DMS153 (cell line): ENCODE results near the gene ITGB7.
"Not testable (repeated sequence)": the region's sequence is repeated elsewhere in the genome, so short reads cannot be mapped to it uniquely, and the experiment has no call there.

Source experiments
- DNase-seq: peaks from one replicate; lab custom pipeline; 2025; lab: John Stamatoyannopoulos, UW

Gene ITGB7

DNA sequence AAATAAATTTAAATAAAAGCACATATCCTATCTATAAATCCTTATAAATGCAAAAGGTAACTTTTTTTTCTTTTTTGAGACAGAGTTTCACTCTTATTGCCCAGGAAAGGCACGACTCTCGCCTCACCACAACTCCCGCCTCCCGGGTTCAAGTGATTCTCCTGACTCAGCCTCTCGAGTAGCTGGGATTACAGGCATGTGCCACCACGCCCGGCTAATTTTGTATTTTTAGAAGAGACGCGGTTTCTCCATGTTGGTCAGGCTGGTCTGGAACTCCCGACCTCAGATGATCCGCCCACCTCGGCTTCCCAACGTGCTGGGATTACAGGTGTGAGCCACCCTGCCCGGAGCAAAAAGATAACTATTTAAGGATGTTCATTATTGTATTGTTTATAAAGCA lies 28.2 kb downstream of the ITGB7 start:
- not testable (repeated sequence) for DNase-seq

DNA sequence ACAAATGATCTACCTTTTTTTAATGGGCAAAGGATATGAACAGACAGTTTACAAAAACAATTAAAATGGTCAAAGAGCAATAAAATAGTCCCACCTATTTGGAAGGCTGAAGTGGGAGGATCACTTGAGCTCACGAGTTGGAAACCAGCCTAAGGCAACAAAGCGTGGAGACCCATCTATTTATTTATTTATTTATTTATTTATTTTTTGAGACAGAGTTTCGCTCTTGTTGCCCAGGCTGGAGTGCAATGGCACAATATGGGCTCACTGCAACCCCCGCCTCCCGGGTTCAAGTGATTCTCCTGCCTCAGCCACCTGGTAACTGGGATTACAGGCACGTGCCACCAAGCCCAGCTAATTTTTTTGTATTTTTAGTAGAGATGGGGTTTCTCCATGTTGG lies 29.6 kb downstream of the ITGB7 start:
- DNase-seq = peak; percentile 26

DNA sequence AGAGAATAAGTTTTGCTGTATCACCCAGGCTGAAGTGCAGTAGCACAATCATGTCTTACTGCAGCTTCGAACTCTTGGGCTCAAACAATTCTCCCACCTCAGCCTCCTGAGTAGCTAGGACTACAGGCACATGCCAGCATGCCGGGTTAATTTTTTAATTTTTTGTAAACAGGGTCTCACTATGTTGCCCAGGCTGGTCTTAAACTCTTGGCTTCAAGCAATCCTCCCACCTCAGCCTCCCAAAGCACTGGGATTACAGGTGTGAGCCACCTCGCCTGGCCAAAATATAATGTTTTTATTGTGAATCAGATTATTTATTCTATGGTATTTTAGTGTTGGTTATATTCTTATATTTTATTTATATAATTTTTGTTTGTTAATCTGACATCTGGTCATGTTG lies 30.3 kb downstream of the ITGB7 start:
- DNase-seq = no peak

DNA sequence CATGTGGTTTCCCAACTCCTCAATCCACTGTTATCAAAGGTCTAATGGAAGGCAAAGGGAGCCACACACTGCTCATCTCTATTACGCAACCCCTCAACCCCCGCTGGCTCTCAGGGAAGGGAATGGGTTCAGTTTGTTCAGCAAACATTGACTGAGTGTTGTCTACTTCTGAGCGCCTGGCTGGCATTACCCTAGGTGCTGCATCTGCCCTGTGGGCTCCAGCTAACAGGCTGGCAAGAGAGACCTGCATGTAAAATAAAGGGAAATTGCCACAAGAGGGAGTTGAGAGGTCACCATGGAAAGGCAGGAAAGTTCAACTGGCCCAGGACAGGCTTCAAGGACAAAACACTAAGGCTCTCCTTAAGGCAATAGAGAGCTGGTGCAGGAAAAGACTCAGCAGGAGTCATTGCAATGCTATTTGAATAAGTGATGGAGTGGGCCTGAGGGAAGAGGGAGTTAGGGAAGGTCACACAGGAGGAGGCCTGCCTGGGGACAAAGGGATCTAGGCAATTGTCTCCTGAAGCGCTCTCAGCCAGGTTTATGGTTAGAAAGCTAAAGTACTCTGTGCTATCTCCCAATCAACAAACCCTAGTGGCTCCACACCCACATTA lies 32.1 kb downstream of the ITGB7 start:
- peak; percentile 90 for DNase-seq

DNA sequence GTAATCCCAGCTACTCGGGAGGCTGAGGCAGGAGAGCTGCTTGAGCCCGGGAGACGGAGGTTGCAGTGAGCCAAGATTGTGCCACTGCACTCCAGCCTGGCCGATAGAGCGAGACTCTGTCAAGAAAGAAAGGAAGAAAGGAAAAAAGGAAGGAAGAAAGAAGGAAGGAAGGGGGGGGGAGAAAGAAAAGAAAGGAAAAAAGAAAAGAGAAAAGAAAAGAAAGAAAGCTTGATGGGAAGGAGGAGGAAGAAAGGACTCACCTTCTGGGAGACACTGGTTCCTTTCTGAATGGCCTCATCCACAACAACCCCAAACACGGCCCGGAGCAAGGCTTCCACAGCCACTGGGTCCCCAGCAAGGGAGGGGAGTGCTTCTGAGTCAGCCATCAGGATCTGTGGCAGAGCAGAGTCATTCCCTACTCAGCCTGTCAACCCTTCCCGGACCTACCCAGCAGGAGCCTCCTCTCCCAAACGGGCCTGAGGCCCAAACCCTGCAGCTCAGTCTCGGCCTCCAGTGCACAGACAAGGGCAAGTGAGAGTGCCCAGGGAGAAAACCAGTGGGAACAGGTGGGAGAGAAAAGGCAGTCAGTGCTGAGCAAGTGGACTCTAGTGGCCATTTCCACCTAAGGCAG lies 33.9 kb downstream of the ITGB7 start:
- no peak for DNase-seq

DNA sequence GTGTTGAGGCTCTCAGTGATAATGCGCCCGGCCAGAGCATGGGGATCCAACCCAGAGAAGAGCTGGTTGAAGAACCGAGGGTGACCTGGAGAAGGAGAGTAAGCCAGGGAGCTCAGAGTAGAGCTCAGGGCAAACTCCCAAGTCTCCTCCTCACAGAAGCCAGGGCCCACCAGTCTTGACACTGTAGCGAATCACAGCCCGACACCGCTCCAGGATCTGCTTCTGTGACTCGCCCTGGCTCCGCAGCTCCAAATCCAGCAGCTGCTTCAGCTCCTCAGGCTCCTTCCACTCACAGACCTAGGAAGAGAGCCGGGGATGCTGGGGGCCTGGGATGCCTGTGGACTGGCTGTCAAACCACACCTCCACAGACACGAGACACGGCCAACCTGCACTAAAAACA lies 34.7 kb downstream of the ITGB7 start:
- DNase-seq = no peak

DNA sequence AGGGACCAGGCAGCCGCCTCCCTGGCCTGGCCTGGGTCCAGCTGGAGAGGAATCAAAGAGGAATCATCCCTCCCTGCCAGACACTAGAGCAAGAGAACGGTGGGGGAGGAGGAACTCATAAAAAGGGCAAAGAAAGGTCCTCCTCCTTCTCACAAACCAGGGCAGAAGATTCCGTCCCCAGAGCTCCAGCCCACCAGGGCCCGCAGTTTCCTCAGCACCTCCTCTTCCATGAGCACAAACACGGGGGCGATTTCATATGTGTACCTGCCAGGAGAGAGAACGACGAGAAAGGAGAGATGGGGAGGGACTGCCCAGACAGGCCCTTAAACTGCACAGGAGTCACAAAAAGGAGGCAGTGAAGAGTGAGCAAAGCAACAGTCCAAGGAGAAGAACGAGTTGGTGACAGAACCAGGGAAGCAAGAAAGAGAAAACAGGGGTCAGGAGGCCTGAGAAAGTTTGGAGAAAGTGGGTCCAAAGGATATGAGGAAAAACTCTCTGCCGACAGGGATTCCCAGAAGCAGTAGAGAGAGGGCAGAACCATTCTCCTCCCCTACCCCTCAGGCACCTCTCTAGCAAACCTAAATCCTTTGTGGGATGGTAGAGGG lies 35.2 kb downstream of the ITGB7 start:
- no peak for DNase-seq

DNA sequence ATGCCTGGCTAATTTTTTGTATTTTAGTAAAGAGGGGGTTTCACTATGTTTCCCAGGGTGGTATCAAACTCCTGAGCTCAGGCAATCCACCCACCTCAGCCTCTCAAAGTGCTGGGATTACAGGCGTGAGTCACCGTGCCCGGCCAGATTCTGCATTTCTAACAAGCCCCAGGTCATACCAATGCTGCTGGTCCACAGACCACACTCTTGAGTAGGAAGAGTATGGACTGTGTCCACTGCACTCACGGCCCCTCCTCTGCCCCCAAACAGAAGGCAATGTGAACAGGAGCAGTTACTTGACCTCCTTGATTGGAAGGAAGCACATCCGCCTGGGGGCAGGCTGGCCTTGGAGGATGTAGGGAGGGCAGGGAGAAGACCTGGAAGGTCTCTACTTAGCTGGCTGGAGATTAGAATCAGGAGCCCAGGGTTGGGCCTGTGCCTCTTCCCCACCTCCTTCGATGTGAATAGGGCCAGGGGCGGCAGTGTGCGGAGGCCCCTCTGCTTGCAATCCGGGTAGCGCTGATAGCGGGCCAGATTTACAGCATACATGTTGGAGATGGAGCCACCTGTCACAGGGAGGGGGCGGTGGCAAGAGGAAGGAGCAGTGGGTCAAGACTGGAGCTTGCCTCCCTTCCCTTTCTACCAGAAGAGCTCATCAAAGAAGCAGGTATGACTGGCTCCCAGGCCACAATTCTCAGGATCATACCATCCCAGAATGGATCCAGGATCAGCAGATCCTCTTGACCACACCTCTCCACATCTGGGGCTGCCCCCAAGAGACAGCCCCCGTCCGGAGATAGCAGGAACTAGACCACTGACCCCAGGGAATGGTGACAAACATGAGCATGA lies 36.0 kb downstream of the ITGB7 start:
- DNase-seq = no peak

DNA sequence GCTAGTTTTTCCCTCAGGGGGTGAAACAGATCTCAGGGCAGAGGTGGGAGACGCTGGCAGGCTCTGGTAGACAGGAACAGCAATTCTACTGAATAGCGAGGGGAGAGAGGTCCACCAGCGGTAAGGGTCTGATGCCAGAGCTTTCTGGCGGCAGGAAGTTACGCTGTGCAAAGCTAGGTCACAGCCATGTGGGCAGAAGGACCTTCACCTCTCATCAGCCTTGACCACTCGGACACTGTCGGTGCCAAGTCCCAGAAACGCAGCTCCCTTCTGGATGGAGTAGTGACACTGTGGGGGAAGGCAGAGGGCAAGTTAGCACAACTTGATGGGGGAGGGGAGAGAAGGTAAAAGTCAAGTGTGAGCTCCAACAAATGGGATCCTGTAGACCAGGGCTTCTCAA lies 36.8 kb downstream of the ITGB7 start:
- DNase-seq = no peak

DNA sequence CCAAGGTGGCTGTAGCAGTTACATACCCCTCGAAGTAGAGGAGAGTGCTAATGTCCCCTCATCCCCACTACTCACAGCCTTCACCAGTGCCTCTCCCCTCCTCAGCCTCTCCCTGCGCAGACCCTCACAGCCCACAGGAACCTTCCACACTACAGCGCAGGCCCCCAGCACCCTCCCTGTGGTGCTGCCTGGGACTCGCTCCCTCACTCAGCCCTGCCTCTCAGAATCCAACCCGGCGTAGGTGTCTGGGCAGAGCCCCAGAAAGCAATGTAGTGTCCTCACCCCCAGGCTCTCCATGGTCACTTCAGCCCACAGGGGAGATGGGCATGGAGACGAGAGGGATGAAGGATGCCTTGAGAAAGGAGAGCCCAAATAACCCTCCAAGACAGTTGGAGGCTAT lies 37.4 kb downstream of the ITGB7 start:
- no peak for DNase-seq

DNA sequence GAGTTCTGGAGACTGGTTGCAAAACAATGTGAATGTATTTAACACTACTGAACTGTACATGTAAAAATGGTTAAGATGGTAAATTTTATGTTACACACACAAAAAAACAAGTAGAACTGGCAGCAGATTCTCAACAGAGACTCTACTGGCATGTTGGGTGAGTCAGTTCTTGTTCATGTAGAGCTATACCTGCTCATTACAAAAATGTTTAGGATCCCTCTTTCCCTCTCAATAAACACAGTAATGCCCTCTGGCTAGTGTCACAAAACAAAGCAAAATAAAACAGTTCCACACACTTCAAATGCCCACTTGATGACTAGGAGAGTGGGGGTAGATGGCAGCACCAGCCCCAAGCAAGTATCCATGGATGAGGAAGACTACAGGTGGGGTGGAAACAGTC lies 40.2 kb downstream of the ITGB7 start:
- no peak for DNase-seq

DNA sequence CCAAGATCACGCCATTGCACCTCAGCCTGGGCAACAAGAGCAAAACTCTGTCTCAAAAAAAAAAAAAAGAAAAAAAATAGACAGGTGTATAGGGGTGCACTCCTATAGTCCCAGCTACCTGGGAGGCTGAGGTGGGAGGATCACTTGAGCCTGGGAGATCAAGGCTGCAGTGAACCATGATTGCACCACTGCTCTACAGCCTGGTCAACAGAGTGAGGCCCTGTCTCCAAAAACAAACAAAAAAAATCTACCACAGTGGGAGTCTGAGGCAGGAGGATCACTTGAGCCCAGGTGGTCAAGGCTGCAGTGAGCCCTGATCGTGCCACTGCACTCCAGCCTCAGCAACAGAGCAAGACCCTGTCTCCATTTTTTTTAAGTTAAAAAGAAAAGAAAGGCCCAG lies 44.0 kb downstream of the ITGB7 start:
- DNase-seq = not testable (repeated sequence)

DNA sequence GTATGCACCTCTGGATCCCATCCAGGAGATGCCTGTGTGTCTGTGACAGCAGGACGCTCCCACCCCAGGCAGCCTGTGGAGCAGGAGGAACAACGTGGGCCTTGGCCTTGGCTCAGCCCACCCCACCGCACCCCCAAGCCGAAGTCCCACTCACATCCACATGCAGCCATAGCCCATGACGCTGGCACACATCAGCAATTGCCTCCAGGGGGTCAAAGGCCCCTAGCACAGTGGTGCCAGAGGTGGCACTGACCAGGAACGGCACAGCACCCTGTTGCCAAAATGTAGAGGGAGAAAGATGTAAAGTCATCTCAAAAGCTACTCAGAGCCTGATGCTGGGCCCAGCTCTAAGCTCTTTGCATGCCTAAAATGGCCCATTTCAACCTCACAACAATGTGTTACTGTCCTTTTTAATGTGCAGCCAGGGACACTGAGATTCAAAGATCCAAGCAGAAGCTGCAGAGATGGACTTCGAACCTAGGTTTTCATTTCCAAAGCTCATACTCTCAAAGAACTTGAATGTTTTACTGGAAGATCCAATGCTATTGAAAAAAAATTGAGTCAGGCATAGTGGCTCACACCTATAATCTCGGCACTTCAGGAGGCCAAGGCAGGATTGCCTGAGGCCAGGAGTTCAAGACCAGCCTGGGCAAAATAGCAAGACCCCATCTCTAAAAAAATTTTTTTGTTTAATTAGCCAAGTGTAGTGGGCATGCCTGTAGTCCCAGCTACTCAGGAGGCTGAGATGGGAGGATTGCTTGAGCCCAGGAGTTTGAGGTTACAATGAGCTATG lies 45.7 kb downstream of the ITGB7 start:
- DNase-seq = no peak

DNA sequence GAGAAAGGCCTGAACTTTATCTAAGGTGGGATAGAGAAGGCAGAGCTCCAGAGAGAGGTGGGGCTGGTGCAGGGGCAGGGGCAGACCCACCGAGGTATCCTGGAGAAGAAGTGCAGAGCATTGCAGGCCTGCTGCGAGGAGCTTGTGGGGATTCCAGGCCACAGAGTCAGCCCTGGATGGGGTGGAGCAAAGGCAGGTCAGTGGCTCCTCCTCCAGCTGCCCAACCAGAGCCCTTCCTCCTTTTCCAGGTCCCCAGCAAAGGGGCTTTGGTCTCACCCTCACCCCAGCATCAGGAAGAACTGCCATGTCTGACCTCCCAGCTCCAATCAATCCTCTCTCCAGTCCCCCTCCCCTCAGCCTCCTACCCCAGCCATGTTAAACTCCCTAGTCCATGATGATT lies 46.4 kb downstream of the ITGB7 start:
- DNase-seq = no peak

DNA sequence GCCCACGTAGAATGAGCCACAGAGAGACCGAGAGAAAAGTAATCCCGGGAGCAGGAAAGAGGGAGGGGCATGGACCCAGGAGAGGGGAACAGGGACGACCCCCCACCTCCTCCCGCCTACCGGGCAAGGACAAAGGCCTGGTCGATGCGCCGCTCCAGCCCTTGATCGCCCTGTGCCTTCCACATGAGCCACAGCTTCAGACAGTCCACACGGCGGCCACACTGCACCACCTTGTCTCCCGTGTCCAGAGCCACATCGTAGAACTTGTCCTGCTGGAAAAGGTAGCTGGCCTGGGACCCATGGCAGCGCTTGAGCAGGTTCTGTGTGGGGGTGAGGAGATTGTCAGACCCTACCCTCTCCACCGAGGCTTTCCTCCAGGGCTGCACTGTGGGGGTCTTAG lies 47.1 kb downstream of the ITGB7 start:
- no peak for DNase-seq

DNA sequence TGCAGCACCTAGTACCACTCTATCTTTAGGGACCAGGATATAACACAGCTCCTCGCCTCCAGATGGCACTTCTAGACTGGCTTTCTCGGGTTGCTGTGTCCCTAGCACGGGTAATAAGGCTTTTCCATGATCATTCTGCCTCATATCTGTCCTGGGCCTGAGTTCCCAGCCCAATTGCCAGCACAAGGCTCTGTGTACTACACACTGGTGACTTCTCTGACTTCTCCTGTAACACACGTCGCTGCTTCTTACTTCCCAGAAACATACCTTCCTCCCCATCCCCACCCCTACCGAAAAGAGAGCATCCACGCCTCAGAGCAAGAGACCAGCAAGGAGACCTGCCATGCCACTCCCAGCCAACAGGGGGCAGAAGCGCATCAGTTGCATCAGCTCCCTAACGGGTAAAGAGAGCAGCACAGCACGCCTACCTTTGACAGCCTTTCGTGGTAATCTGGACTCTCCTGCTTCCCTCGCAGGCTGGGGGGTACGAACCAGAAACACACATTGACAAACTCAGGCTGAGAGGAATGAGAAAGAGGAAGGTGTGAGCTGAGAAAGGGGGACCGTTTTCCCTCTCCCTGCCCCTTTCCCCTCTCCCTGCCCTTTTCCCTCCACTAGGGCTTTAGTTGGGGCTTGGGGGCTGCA lies 47.7 kb downstream of the ITGB7 start:
- peak; percentile 72 for DNase-seq

DNA sequence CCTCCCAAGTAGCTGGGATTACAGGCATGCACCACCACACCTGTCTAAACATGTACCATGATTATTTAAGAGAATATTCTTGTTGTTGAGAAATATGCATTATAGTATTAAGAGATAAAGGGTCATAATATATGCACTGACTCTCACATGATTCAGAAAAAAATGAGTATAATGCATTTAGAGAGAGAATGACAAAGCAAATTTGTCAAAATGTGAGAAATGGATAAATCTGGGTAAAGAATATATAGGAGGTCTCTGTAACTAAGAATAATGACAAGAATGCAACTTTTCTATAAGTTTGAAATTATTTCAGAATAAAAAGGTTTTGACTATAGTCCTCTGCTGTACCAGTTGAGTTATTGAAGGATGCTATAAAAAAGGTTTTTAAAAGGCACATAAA lies 54.7 kb downstream of the ITGB7 start:
- no peak for DNase-seq

DNA sequence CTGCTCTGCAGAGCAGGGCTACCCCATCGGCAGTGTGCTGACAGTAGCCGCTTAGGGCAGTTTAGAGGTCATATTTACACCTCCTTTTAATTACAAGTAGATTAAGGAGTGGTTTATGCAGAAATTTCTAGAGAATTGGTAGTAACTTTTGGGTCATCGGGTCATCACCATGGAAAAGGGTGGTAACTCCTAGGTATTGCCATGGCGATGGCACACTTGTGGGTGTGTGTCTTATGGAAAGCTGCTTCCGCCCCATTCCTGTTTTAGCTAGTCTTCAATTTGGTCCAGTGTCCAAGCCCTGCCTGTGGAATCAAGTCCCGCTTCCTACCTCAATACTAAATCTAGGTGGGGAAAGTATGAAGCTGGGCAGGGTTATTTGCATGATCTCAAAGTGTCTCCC lies 56.0 kb downstream of the ITGB7 start:
- DNase-seq = no peak

DNA sequence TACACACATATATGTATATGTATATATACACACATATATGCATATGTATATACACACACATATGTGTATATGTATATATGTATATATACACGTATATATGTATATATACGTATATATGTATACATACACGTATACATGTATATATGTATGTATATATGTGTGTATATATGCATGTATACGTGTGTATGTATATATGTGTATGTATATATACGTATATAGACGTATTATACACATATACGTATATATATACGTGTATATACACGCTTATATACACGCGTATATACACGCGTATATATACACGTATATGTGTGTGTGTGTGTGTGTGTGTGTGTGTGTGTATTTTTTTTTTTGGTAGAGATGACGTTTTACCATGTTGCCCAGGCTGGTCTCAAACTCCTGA lies 59.4 kb downstream of the ITGB7 start:
- DNase-seq = no peak

DNA sequence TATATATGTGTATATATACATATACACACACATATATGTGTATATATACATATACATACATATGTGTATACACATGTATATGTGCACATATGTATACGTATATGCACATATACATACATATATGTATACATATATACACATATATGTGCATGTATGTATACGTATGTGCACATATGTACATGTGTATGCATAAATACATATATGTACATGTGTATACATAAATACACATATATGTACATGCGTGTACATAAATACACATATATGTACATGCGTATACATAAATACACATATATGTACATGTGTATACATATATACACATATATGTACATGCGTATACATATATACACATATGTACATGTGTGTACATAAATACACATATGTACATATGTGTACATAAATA lies 59.9 kb downstream of the ITGB7 start:
- DNase-seq = no peak

DNA sequence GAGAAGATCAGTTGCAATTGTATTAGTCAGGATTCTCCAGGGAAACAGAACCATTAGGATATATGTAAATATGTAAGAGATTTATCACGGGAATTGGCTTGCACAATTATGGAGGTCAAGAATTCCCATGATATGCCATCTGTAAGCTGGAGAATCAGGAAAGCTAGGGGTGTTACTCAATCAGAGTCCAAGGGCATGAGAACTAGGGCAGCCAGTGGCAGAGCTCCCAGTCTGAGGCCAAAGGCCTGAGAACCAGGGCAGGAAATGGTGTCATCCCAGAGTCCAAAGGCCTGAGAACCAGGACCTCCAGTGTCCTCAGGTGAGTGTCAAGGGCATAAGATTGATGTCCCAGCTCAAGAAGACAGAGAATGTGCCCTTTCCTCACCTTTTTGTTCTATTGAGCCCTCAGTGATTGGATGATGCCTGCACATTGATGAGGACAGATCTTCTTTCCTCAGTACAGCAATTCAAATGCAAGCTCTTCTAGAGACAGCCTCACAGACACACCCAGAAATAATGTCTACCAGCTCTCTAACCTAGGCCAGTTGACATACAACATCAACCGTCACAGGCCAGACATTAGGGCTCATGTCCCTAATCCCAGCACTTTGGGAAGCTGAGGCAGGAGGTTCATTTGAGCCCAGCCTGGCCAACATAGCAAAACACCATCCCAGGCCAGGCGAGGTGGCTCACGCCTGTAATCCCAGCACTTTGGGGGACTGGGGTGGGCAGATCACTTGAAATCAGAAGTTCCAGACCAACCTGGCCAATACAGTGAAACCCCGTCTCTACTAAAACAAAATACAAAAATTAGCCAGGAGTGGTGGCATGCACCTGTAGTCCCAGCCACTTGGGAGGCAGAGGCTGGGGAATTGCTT lies 61.4 kb downstream of the ITGB7 start:
- DNase-seq = no peak
